ENCODE data around the gene PNMA8B.
A peak's percentile ranks its signal among the peaks of the same experiment; 100 is the strongest.
"Not testable (repeated sequence)": the region's sequence is repeated elsewhere in the genome, so short reads cannot be mapped to it uniquely, and the experiment has no call there.

PNMA8B gene

GRCh38 chr19:46513461-46514236 is 18.0 kb upstream of the PNMA8B start:
- peak; percentile 71 to 84 (median 79) for DNase-seq

GRCh38 chr19:46511237-46511636 is 15.6 kb upstream of the PNMA8B start:
- no peak for DNase-seq

- DNase-seq = no peak
Measured at GRCh38 chr19:46508206-46508605, 12.5 kb upstream of the PNMA8B start.

- DNase-seq = no peak
Measured at GRCh38 chr19:46503848-46504453, 8.3 kb upstream of the PNMA8B start.

- DNase-seq = no peak
Measured at GRCh38 chr19:46502891-46503290, 7.2 kb upstream of the PNMA8B start.

DNA sequence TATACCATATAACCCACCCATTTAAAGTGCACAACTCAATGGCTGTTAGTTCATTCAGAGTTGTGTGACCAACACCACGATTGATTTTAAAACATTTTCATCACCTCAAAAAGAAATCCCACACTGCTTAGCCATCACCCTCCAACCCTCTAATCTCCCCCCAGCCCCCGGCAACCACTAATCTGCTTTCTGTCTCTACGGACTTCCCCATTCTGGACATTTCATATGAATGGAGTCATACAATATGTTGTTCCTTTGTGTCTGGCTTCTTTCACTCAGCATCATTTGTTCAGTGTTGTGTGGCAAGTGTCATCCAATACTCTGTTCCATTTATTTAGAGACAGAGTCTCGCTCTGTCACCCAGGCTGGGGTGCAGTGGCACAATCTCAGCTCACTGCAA is 4.0 kb upstream of the PNMA8B start:
- no peak for DNase-seq

DNA sequence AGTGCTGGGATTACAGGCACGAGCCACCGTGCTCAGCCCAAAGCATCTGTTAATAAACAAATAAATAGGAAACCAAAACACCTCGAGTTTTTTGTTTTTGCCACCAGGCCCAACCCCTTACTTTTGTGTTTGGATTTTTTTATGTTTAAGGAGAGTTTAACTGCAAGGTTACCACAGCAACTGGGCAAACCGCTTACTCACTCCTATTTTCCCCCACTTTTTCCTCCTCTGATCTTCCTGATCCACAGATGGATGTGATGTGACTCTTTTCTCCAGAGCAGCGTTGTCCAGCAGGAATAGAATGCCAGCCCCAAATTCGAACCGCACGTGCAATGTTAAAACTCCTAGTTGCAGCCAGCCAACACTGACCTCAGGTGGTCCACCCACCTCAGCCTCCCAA is 2.1 kb upstream of the PNMA8B start:
- no peak for DNase-seq

GRCh38 chr19:46496886-46497285 is 1.2 kb upstream of the PNMA8B start:
- not testable (repeated sequence) for DNase-seq

DNA sequence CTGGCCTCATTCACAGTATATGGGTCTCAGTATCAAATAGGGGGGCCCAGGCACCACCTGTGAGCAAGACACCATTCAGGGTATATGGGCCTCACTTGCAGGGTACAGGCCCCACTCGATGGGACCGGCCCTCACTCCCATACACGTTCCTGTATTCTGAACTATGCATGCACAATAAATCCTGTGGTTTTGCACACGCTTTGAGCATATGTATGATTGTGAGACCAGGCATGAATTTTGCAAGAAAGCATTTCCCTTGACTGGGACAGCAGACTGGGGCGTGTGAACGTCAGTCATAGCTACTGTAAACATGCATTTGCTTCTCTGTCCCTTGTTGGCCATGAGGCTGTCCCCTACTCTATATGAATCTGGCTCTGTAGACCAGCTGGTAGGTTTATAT is 637 bp upstream of the PNMA8B start:
- no peak for DNase-seq

GRCh38 chr19:46494941-46495785 is 504 bp downstream of the PNMA8B start:
- no peak for DNase-seq

- DNase-seq = no peak
Measured at GRCh38 chr19:46494146-46494940, 1.3 kb downstream of the PNMA8B start.

- DNase-seq = peak in 2 of 4 experiments; percentile 26 to 52
Measured at GRCh38 chr19:46493236-46494145, 2.2 kb downstream of the PNMA8B start.

- no peak for DNase-seq
Measured at GRCh38 chr19:46492841-46493235, 2.8 kb downstream of the PNMA8B start.

GRCh38 chr19:46491975-46492682 is 3.5 kb downstream of the PNMA8B start:
- DNase-seq = no peak

- DNase-seq = no peak
Measured at GRCh38 chr19:46490774-46491173, 4.9 kb downstream of the PNMA8B start.

DNA sequence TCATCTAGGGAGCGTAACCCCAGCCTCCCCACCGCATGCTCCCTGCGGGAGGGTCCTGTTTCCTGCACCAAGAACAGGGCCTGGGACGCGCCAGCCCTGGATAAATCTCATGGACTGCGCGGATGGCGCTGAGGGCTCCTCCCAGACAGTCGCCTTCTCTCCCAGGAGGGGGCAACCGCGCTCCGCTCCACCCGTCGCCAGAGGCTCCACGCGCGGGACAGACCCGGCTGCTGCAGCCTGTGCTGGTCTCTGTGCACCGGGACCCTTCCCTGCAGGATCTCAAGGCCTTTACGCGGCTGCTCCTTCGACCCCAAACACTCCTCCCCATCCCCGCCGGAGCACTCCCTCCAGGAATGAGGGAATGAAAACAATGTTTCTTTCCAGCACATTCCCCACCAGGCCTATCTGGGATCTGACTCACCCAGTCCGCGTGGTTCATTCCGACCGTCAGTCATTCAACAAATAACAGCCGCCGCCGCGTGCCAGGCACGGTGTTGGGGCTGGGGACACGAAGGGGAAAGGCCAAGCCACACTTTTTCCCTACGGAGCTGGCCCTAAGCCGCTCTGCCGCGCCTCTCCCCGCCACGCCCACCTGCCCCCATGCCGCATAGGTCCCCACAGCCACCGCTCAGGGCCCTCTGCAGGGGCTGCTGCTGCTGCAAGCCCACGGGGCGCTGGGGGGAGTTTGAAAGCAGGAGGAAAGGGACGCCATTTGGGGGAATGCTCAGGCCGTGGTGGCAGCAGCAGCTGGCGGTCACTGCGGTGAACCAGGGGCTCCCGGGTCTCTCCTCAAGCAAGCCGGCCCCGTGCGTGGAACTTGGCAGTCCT is 6.0 kb downstream of the PNMA8B start:
- DNase-seq = peak in 2 of 4 experiments; percentile 9 to 33

DNA sequence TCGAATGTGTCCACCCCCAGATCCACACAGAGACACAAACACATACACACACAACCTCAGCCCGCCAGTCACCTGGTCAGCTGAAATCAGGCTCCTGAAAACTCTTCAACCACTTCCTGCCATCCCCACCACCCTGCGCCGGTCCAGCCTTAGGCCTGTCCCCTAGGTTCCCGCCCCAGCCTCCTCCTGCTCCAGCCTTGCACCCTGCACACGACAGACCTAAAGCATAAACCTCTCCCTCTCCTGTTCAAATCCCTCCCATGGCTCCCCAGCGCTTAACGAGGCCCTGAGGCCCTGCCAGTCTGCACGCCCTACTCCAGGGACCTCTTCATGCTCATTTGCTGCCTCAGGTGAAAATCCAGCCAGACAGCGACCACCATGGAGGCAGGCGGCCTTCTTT is 7.1 kb downstream of the PNMA8B start:
- no peak for DNase-seq

DNA sequence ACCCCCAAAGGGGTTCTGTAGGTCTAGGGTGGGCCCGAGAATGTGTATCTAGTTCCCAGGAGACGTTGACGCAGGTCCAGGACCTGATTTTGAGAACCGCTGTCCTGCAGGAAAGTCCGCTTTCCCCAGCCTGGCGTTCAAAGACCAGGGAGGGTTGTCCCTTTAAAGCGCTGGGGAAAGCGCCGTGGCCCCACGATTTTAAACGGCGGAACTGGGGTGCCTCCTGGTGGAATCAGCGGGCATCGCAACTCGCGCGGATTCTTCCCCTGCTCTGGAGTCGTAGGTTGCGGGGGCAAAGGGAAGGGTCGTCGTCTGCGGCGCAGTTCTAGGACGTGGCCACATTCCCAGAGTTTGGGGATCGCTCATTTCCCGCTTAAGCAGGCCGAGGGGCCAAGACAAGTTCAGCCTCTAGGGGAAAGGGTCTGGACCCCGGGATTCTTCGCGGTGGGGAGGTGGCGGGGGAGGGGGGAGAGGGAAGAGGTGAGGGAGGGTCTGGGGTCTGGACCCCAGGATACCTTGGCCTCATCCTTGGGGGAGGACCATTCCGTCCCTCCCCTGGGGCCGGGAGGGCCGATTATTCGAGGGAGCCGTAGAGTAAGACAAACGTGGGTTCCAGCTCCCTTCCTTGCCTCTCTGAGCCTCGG is 7.7 kb downstream of the PNMA8B start:
- peak; percentile 64 to 77 (median 70) for DNase-seq

- no peak for DNase-seq
Measured at GRCh38 chr19:46487178-46487801, 8.4 kb downstream of the PNMA8B start.

All from activated naive CD4-positive, alpha-beta T cell (primary cell).